Spleen (tissue), 11 donors: ENCODE measurements around the gene UCP3. TPM values are rescaled to one million over a fixed set of nuclear protein-coding genes. Genes with fewer than 3 reads are reported as not detected.

Source experiments
- DNase-seq: peaks from one replicate; pipeline ENCODE4 v3.0.0-alpha.2; 2020
- H3K27ac ChIP-seq, 8 donors: fragments of 200-600 bp; sonication (generic) in 7 of 8; 1 replicate in 4 of 8; 2 replicates in 4 of 8; pipeline versions ENCODE4 v1.5.0 to v1.8.0; 2016 to 2021; ENCODE audit warnings: inconsistent platforms in 4 of 8, mild to moderate bottlenecking in 4 of 8, moderate library complexity in 1 of 8
- H3K27me3 ChIP-seq, 7 donors: fragments of 200-600 bp; sonication (generic) in 6 of 7; replicated peaks in 1 of 7; 1 replicate in 4 of 7; 2 replicates in 3 of 7; pipeline versions ENCODE4 v1.5.0 to v1.8.0; 2016 to 2021; ENCODE audit warnings: inconsistent platforms in 3 of 7, mild to moderate bottlenecking in 1 of 7
- H3K36me3 ChIP-seq, 6 donors: fragments of 200-600 bp; sonication (generic) in 5 of 6; 1 replicate in 4 of 6; 2 replicates in 2 of 6; pipeline versions ENCODE4 v1.5.0 to v1.8.0; 2016 to 2021; ENCODE audit warnings: inconsistent platforms in 2 of 6
- H3K4me1 ChIP-seq, 6 donors: fragments of 200-600 bp; sonication (generic) in 5 of 6; 1 replicate in 3 of 6; 2 replicates in 3 of 6; pipeline versions ENCODE4 v1.5.0 to v1.8.0; 2016 to 2021; ENCODE audit warnings: inconsistent platforms in 3 of 6
- H3K4me3 ChIP-seq, 8 donors: fragments of 200-600 bp; sonication (generic) in 7 of 8; 1 replicate in 4 of 8; 2 replicates in 4 of 8; pipeline versions ENCODE4 v1.5.0 to v1.8.0; 2016 to 2021; ENCODE audit warnings: inconsistent platforms in 4 of 8, mild to moderate bottlenecking in 4 of 8, moderate library complexity in 2 of 8
- H3K9me3 ChIP-seq, 8 donors: fragments of 200-600 bp; sonication (generic) in 7 of 8; 1 replicate in 4 of 8; 2 replicates in 4 of 8; pipeline versions ENCODE4 v1.5.0 to v1.8.0; 2016 to 2021; ENCODE audit warnings: inconsistent platforms in 4 of 8
- CTCF ChIP-seq, 11 experiments: fragments of 200-600 bp in 7 of 11; fragments of 450-650 bp in 4 of 11; sonication (generic) in 4 of 11; IDR thresholded peaks in 8 of 11; conservative IDR thresholded peaks in 3 of 11; 1 replicate in 7 of 11; 2 replicates in 4 of 11; pipeline versions ENCODE4 v1.4.0 to v1.8.0; 2016 to 2021; ENCODE audit warnings: antibody characterized with exemption in 11 of 11, inconsistent platforms in 4 of 11, mild to moderate bottlenecking in 1 of 11
- POLR2A ChIP-seq, 3 donors: fragments of 450-650 bp; IDR thresholded peaks; one replicate each; pipeline ENCODE4 v1.5.1; 2017; ENCODE audit warnings: antibody characterized with exemption in 3 of 3, mild to moderate bottlenecking in 1 of 3
- POLR2AphosphoS5 ChIP-seq, 3 donors: sonication (generic); formaldehyde crosslinking; IDR thresholded peaks; one replicate each; pipeline ENCODE4 v1.5.1; 2017; ENCODE audit warnings: antibody characterized with exemption in 3 of 3
- WGBS, 5 donors: extraction: QIAGEN DNeasy Blood & Tissue Kit in 3 of 5; methylation state at CpG; one replicate each; pipeline versions ENCODE4 v1.1.5 to v1.1.7; 2013 to 2018; 5-methylcytosine and 5-hydroxymethylcytosine counted together
- intact Hi-C: fragments of 100-400 bp; cut with DNase I; formaldehyde crosslinking; loops from one replicate; pipeline ENCODE4 v1.15.0; 2023; ENCODE audit warnings: low total_unique reads
- polyA plus RNA-seq, 3 donors: library from polyadenylated mRNA; stranded (reverse); fragments of 200-250 nt; gene quantifications; one replicate each; pipeline ENCODE4 v1.2.1, GENCODE V29; 2013
- total RNA-seq, 7 donors: library from RNA; depleted of rRNA in 3 of 7; stranded (reverse); fragments of >200 nt in 3 of 7; fragmentation: NEBNext Ultra II Directional in 4 of 7; extraction: Animal tissue kit (Norgen Biotek cat#: 25700) in 4 of 7; gene quantifications; one replicate each; pipeline versions ENCODE4 v1.1.0 to v1.2.1, GENCODE V29; 2016 to 2021
- donor health status: healthy with polysubstance abuse.
- donor health status: DM: no; HTN: no; CAD: no; lungs with moderate emphysema.
- donor health status: DM: no; HTN: no; CAD: no.
- donor health status: Bipolar disorder and iron deficiency.
- donor health status: healthy.
- donor health status: DM: no; HTN: no; CAD: no.
- donor health status: DM: yes; HTN: yes; CAD: no.

UCP3 gene
- total and polyA plus RNA-seq, 10 donors, result 0.68 to 7.1 (median 4.2) TPM

- no peaks in the 10 kb centered on the region for H3K9me3 ChIP-seq
- no peak for DNase-seq
- 73 to 89% (median 79%) methylated on average over 7 of the region's 7 CpGs for WGBS, 5 donors
- TF ChIP-seq POLR2AphosphoS5 (IDR thresholded peaks at IDR 0.05) (no peak), POLR2A (IDR thresholded peaks at IDR 0.05) (no peak), CTCF (IDR thresholded peaks at IDR 0.05 in 8 of 11, conservative IDR thresholded peaks at IDR 0.05 in 3 of 11) (no peak)
- H3K4me3 ChIP-seq, result no peak overlapping the region
- peaks cover 5 to 61% (median 19%) of the 10 kb centered on the region in 6 donors for H3K4me1 ChIP-seq
- no peaks in the 10 kb centered on the region for H3K27me3 ChIP-seq
- peak overlapping the region in 3 of 8 donors; percentile 21 to 82 (median 33) for H3K27ac ChIP-seq
- peaks cover 0 to 66% (median 9%) of the 10 kb centered on the region in 6 donors for H3K36me3 ChIP-seq
- intact Hi-C loops, result no loop called here
Measured at GRCh38 chr11:74025467-74026166, 16.7 kb upstream of the UCP3 start.

- 67 to 88% (median 79%) methylated on average over 2 of the region's 2 CpGs for WGBS, 5 donors
- intact Hi-C loops, result no loop called here
- Histone ChIP-seq H3K27ac (peak overlapping the region in 3 of 8 donors; percentile 75 to 83 (median 82)), H3K9me3 (no peaks in the 10 kb centered on the region), H3K4me1 (peaks cover 10 to 69% (median 31%) of the 10 kb centered on the region in 6 donors), H3K4me3 (no peak overlapping the region), H3K27me3 (no peaks in the 10 kb centered on the region), H3K36me3 (peaks cover 0 to 65% (median 9%) of the 10 kb centered on the region in 6 donors)
- DNase-seq, result no peak
- TF ChIP-seq POLR2A (IDR thresholded peaks at IDR 0.05) (no peak), CTCF (IDR thresholded peaks at IDR 0.05 in 8 of 11, conservative IDR thresholded peaks at IDR 0.05 in 3 of 11) (no peak), POLR2AphosphoS5 (IDR thresholded peaks at IDR 0.05) (no peak)
Measured at GRCh38 chr11:74024261-74025029, 15.6 kb upstream of the UCP3 start.

GRCh38 chr11:74023276-74023675, 14.4 kb upstream of the UCP3 start:
- Histone ChIP-seq H3K4me3 (no peak overlapping the region), H3K36me3 (peaks cover 0 to 54% (median 6%) of the 10 kb centered on the region in 6 donors), H3K27me3 (no peaks in the 10 kb centered on the region), H3K27ac (peak overlapping the region in 5 of 8 donors; percentile 20 to 83 (median 75)), H3K9me3 (no peaks in the 10 kb centered on the region), H3K4me1 (peaks cover 13 to 81% (median 42%) of the 10 kb centered on the region in 6 donors)
- no peak for TF ChIP-seq CTCF (IDR thresholded peaks at IDR 0.05 in 8 of 11, conservative IDR thresholded peaks at IDR 0.05 in 3 of 11)
- TF ChIP-seq POLR2AphosphoS5 (IDR thresholded peaks at IDR 0.05), result no peak
- TF ChIP-seq POLR2A (IDR thresholded peaks at IDR 0.05), result no peak
- no peak for DNase-seq
- intact Hi-C loops, result no loop called here

GRCh38 chr11:74022546-74022945, 13.7 kb upstream of the UCP3 start:
- 82 to 92% (median 89%) methylated on average over 6 of the region's 6 CpGs for WGBS, 5 donors
- Histone ChIP-seq H3K4me1 (peaks cover 13 to 86% (median 45%) of the 10 kb centered on the region in 6 donors), H3K9me3 (no peaks in the 10 kb centered on the region), H3K27me3 (no peaks in the 10 kb centered on the region), H3K4me3 (no peak overlapping the region), H3K36me3 (peaks cover 0 to 52% (median 4%) of the 10 kb centered on the region in 6 donors), H3K27ac (peak overlapping the region in 5 of 8 donors; percentile 20 to 83 (median 75))
- intact Hi-C loops, result no loop called here
- no peak for DNase-seq
- TF ChIP-seq POLR2A (IDR thresholded peaks at IDR 0.05) (no peak), CTCF (IDR thresholded peaks at IDR 0.05 in 8 of 11, conservative IDR thresholded peaks at IDR 0.05 in 3 of 11) (no peak), POLR2AphosphoS5 (IDR thresholded peaks at IDR 0.05) (no peak)
